DMS79 treated with DMSO at 0.1 percent for 48 hours (cell line): Measurements from ENCODE around the gene FXYD4.

Experiments used
- DNase-seq: peaks from one replicate; lab custom pipeline; 2025; lab: John Stamatoyannopoulos, UW

Gene FXYD4

DNA sequence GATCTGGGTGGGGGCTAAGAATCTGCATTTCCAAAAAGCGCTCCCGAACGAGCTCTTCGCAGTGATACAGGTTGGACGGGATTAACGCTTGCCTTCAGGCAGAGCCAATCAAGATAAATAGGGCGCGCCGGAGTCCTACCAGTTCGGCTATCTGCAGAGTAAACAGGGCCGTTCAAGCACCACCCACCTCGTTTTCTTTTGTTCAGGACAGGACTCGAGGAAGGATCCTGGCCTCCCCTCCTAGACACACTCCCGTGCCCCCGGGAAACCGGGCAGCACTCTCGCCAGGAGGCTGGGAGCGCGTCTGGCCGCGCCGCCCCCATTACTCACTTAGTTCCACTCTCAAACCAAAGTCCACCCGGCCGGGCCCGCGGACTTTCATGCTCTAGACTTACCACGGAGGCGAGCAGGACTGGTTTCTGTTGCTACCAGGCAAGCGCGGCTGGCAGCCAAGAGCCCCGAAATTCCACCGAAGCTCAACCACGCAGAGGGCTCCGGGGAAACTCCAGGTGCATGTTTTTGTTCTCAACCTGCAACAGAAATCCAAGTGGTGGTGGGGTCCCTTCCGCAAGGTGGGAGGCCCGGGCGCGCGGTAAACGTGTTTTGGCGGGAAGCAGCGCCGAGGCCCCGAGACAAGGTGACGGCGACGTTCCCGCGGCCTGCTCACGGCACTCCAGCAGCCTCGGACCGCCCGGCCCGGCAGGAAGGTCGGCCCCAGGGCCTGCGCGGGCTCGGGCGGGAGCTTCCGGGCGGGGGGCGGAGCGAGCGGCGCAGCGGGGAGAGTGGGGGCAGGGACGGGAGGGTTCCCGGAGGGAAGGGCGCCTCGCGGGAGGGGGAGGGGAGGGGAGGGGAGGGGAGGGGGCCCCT, 24.9 kb downstream of the FXYD4 start:
- DNase-seq, result peak; percentile 30

DNA sequence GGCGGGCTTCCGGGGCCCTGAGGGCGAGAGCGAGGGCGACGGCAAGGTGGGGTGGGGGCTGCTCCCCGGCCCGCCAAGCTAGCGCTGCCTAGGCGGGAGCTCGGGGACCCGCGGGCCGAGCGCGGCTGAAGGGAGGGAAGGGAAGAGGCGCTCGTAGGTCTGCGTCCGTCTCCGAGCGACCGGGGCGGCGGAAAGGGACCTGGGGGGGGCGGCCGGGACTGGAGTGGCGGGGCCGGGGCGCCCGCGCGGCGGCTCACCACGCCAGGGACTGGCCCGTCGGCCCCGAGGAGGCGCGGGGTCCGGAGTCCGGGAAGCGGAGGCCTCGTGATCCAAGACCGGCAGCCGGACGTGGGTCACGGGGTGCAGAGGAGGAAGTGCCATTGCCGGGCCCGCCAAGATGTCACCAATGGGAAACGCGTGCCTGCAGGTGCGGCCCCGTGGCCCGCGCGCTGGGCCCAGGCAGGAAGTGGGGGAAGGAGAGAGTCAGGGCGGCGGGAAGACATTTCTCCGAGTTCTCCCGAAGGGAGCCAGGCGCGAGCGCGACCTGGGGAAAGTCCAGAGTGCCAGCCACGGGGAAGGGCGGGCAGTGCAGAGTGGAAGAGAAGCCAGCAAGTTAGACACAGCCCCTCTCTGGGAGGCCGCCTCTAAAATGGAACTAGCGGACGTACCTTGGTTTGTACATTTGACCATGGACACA, 25.6 kb downstream of the FXYD4 start:
- DNase-seq, result peak; percentile 41

DNA sequence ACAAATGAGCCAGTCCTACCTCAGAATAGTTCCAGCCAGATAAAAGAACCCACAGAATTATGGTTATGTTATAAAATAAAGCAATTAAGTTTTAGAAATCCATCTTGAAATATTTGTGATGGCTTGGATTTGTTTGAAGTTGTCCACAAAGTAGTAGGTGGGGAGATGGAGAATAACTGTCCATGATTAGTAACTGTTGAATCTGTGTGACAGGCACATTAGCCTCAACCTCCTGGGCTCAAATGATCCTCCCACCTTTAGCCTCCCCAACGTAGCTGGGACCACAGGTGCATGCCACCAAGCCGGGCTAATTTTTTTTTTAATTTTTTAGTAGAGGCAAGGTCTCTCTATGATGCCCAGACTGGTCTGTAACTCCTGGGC, 27.5 kb downstream of the FXYD4 start:
- no peak for DNase-seq

DNA sequence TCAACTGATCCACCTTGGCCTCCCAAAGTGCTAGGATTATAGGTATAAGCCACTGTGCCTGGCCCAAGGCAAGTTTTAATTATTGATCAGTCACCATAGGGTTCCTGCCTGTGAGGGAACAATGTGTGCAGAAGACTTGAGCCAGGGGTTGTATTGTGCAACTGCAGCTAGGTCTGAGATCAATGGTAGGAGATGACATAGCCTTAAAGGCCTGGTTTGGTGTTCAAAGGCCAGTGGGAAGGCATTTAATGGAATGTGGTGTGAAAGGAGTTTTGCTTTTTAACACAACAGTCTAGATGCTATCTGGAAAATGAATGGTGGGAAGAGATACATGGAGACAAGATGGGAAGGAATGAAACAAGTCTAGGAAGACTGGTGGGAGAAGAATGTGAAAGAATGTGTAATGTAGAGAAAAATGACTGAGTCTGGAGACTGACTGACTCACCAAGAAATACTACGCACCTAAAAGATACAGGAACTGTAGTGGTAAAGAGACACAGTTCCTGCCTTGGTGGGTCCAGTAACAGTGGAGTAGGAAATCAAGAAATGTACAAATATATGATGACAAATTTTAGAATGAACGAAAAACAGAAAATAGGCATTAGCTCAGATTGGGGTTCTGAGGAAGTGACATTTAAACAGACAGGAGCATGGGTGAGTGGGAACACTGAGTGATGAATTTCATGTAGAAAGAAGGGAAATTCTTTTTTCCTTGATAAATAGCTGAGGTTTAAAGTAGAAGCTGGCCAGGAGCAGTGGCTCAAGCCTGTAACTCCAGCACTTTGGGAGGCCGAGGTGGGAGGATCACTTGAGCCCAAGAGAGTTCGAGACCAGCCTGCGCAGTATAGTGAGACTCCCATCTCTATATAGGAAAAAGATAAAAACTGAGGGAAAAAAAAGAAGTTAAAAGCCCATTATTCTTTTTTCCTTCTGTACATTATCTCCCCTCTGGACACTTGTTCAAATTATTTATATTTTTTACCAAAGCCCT, 28.2 kb downstream of the FXYD4 start:
- DNase-seq, result no peak

DNA sequence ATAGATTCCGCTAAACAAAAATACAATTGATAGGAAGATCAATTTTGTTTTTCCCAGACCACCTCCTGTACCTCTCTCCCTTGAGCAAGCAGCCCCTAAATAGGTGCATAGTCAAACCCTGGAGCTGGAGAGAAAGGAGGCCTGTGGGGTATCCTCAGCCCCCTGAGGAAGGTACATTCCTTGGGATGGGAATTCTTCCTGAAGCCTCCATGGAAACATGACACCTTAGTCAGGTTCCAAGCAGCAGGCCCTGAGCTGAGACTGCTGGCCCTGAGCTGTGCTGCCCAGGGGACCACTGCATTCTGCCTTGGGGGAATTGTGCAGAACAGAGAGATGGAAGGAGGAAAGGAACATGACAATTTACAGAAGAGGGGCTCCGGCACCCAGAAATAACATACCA, 30.2 kb downstream of the FXYD4 start:
- no peak for DNase-seq

DNA sequence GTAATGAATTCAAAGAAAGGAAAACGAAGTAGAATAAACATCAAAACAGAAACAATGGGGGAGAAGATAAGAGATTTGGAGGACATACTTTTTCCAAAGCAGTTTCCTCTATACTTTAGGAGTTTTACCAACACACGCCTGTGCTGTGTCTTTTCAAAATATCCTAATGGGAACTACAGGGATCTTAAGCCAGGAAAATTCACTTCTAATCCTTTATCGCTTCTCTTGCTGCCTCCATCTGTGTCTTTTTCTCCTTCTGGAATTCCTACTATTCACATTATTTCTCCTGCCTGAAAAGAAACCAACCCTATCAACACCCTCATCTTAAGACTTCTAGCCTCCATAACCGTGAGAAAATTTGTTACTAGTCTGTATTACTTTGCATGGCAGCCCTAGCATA, 30.7 kb downstream of the FXYD4 start:
- no peak for DNase-seq

DNA sequence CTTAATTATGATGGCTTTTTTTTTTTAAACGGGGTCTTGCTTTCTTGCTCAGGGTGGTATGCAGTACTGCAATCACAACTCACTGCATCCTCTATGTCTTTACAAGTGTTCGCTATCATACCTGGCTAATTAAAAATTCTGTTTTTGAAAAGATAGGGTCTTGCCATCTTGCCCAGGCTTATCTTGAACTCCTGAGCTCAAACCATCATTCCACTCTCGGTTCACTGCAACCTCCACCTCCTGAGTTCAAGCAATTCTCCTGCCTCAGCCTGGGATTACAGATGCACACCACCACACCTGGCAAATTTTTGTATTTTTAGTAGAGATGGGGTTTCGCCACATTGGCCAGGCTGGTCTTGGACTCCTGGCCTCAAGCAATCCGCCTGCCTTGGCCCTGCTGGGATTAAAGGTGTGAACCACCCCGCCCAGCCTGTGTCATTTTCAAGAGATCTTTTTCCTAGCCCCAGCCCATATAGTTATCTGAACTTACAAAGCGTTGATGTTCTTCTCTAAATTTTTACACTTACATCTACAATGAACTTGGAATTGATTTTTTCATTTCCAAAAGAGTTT, 31.5 kb downstream of the FXYD4 start:
- no peak for DNase-seq

DNA sequence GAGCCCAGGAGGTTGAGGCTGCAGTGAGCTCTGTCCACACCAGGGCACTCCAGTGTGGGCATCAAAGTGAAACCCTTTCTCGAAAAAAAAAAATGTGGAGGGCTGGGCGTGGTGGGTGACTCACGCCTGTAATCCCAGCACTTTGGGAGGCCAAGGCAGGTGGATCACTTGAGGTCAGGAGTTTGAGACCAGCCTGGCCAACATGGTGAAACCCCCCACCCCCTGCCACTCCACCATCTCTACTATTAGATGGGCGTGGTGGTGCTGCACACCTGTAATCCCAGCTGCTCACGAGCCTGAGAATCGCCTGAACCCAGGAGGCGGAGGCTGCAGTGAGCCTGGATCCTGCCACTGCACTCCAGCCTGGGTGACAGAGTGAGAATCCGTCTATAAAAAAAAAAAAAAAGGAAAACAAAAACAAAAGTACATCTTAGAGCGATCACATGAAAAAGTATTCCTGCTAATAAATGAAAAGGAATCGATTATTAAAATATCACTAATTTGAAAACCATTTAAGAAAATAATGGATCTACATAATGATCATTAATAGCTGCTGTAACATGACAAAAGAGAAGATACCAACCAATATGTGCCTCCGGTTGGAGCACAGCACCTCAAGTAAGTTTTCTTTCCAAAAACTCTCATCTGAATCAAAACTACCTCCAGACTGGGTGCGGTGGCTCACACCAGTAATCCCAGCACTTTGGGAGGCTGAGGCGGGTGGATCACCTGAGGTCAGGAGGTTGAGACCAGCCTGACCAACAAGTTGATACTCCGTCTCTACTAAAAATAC, 32.7 kb downstream of the FXYD4 start:
- no peak for DNase-seq

DNA sequence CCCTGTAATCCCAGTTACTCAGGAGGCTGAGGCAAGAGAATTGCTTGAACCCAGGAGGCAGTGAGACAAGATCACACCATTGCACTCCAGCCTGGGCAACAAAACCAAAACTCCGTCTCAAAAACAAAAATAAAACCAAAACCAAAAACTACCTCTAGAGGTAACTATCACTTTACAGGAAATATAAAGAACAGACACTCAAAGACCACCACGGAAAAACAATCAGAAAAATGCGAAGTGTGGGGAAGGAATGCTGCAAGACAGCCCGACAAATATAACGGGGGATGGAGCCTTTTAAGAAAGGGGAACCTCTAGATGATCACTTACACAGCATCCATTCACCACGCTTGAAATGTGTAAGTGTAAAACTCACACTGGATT, 33.3 kb downstream of the FXYD4 start:
- DNase-seq, result no peak

DNA sequence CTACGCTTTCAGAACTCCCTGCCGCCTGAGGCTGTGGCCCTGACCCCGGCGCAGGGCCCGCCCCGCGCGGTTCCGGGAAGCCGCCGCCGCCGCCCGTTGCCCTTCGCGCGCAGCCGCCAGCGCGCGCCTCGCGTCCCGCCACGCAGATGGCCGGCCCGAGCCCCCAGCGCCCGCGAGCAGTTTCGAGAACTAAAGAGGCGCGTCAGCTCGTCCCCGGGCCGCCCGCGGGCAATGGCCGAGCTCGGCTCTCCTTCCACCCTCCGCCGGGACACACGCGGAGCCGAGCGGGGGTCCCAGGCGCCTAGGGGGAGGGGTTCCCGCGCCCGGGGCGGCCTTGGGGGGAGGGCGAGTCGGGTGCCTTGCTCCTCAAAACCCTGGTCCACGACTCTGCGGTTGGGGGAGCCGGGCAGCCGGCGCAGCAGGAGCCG, 35.7 kb downstream of the FXYD4 start:
- no peak for DNase-seq

DNA sequence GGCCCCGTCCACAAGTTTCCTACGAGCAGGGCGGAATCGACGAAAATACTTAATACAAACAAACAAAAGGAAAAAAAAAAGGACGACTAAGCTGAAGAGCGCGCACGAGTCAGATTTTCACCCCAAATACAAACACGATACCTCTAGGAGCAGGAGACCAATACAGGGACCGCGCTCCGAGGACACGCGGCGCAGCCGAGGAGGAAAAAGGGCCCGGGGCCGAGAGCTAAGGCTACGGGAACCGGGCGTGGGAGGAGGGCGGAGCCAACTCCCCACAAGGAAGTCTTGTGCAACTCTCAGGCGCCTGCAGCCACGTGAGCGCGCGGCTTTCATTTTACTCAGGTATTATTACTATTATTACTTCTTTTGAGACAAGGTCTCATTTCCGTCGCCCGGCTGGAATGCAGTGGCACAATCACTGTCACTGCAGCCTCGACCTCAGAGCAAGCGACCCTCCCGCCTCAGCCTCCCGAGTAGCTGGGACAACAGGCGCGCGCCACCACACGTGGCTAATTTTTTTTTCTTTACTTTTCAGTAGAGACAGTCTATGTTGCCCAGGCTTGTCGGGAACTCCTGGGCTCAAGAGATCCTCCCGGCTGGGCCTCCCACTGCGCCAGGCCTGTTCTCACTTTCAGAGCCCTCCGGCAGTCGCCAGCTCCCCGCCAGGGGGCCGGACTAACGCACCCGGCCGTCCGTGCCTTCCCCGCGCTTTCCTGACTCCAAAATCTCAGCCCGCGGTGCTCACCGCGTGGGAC, 36.3 kb downstream of the FXYD4 start:
- peak; percentile 38 for DNase-seq

DNA sequence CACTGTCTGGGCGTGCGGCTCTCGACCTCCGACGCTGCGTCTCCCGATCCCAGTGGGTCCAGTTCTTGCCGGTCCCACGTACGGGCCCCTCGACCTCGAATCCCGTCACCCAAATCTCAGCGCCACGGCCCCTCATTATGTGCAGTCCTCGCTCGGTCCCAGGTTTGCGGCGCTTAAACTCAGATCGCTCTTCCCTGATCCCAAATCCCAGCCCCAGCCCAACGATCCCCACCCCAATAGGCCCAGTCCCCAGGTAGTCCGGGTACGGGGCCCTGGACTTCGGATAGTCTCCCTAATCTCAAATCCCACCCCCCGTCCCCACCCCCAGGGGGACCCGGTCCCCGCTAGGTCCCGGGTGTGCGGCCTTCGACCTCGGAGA, 36.9 kb downstream of the FXYD4 start:
- DNase-seq, result no peak

DNA sequence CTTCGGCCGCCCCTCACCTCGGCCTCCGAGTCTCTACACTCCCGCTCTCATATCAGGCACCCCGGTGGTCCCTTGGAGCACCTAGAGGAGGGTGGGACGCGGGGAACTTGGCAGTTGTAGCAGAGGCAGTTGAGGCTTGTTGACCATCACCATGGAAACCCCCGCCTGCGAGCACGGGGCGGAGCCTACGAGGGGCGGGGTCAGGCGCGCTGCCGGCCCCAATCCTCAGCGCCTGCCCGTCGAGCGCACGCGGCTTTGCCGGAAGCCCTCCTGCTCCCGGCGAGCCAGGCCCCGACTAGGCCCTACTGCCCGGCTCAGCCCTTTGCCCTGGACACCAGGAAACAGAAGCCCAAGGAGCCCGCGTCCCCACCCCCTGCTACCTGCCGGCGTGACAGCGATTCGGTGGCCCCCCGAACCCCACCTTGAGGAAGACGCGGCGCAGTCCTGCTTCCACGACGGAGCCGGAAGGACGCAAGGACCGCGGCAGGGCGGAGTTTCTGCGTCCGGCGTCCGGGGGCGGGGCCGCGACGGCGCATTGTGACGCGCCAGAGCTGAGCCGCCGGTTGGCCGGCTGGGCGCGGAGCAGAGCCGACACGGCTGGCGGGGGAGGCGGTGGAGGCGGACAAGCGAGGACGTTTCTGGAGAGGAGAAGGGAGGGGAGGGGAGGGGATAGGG, 37.4 kb downstream of the FXYD4 start, which contains the start of gene HNRNPF:
TSS of gene HNRNPF (minus strand) at position 477 of the 675 bp plus-strand sequence. CDS start 21,302 bp downstream, outside the sequence.
- DNase-seq, result peak; percentile 61

DNA sequence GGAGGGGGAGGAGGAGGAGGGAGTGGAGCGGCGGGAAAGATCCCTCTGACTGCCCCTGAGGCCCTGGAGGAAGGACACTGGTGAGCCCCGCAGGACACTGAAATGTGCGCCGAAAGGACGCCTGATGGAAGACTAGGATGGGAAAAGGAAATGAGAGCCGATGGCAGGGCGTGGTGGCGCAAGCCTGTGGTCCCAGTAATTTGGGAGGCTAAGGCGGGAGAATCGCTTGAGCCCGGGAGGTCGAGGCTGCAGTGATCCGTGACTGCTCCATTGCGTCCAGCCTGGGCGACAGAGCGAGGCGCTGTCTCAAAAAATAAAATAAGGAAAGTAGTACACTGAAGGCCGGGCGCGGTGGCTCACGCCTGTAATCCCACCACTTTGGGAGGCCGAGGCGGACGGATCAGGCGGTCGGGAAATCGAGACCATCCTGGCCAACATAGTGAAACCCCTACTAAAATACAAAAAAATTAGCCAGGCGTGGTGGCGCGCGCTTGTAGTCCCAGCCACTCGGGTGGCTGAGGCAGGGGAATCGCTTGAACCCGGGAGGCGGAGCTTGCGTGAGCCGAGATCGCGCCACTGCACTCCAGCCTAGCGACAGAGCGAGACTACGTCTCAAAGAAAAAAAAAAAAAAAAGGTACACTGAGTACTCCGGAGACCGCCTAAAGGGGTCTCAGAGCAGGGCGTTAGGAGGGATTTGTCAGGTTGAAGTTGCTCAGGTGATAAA, 38.1 kb downstream of the FXYD4 start:
- DNase-seq, result peak; percentile 8

DNA sequence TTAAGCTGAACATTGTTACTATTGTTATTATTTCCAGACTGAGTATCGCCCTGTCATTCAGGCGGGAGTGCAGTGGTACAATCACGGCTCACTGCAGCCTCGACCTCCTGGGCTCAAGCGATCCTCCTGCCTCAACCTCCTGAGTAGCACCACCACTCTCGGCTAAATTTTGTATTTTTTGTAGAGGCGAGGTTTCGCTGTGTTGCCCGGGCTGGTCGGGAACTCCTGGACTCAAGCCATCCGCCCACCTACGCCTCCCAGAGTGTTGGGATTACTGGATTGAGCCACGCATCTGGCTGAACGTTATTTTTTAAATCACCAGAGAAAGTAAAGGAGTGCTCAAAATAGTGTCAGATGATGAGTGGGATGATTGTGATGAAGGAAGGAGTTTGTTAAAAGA, 38.9 kb downstream of the FXYD4 start:
- no peak for DNase-seq

DNA sequence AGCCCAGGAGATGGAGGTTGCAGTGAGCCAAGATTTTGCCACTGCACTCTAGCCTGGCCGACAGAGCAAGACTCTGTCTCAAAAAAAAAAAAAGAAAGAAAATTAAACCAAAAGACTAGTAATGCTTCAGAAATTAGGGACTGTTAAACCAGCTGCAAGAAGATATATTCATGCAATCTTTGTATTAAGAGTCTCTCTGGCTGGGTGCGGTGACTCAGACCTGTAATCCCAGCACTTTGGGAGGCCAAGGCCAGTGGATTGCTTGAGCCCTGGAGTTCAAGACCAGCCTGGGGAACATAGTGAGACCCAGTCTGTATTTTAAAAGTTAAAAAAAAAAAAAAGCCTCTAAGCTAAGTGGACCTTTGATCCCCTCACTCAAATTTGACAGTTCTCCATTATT, 40.1 kb downstream of the FXYD4 start:
- no peak for DNase-seq

DNA sequence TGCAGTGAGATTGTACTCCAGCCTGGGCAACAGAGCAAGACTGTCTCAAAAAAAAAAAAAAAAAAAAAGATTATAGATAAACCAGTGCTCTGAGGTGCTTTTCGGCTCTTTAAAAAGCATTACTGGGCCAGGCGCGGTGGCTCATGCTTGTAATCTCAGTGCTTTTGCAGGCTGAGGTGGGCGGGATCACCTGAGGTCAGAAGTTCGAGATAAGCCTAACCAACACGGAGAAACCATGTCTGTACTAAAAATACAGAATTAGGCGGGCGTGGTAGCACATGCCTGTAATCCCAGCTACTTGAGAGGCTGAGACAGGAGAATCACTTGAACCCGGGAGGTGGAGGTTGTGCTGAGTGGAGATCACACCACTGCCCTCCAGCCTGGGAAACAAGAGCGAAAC, 44.1 kb downstream of the FXYD4 start:
- no peak for DNase-seq

DNA sequence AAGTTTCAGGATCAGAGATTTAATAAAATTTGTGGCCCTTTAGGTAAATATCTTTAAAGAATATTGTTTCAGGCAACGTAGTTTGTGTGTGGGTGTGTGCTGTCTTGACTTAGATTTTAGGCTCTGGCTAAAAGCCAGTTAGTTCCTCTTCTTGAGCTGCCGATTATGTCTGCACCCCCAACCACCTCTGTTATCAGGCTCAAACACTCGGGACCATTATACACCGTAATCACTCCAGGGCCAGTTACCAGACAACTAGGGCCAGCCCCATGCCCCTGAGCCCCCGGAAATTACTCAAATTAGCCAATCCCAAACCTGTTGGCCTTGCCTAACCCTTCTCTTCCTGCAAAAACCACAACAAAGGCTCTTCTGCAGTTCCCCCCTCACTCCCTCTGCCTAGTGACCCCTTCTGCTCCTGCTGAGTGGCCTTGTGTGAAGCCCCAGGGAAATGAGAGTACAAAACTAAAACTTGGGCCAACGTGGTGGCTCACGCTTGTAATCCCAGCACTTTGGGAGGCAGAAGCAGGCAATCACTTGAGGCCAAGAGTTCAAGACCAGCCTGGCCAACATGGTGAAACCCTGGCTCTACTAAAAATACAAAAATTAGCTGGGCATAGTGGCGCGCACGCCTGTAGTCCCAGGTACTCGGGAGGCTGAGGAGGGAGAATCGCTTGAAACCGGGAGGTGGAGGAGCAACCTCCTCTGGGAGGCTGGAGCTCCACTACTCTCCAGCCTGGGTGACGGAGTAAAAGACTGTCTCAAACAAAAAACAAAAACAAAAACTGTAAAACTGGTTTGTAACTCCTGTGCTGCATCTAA, 46.7 kb downstream of the FXYD4 start:
- no peak for DNase-seq
